GM19328 (cell line): ENCODE data around the gene SVIL.

Experiments used
- ATAC-seq: cut with Tn5 transposase; IDR thresholded peaks from one replicate; pipeline ENCODE4 v1.9.1; 2021; ENCODE audit warnings: mild to moderate bottlenecking, moderate library complexity; ENCODE audit not compliant: unreplicated experiment

Gene SVIL

GRCh38 chr10:29431711-29432110 is 203.1 kb downstream of the SVIL start:
- ATAC-seq = no peak

- ATAC-seq = no peak
These were observed 204.7 kb downstream of the SVIL start for GRCh38 chr10:29430101-29430500.

GRCh38 chr10:29428486-29428885 is 206.3 kb downstream of the SVIL start:
- ATAC-seq = no peak

- ATAC-seq = no peak
These were observed 207.1 kb downstream of the SVIL start for GRCh38 chr10:29427667-29428066.

GRCh38 chr10:29426420-29426819 is 208.4 kb downstream of the SVIL start:
- ATAC-seq = no peak

GRCh38 chr10:29424017-29424416 is 210.8 kb downstream of the SVIL start:
- no peak for ATAC-seq

GRCh38 chr10:29420744-29421143 is 214.0 kb downstream of the SVIL start:
- no peak for ATAC-seq

- no peak for ATAC-seq
These were observed 217.4 kb downstream of the SVIL start for GRCh38 chr10:29417324-29417723.

GRCh38 chr10:29415876-29416275 is 218.9 kb downstream of the SVIL start:
- ATAC-seq = no peak

GRCh38 chr10:29414501-29414900 is 220.3 kb downstream of the SVIL start:
- no peak for ATAC-seq

- no peak for ATAC-seq
These were observed 222.3 kb downstream of the SVIL start for GRCh38 chr10:29412485-29412884.

GRCh38 chr10:29411666-29412315 is 223.0 kb downstream of the SVIL start:
- ATAC-seq = no peak

GRCh38 chr10:29409241-29410054 is 225.3 kb downstream of the SVIL start:
- peak; percentile 66 for ATAC-seq

GRCh38 chr10:29408847-29409240 is 225.9 kb downstream of the SVIL start:
- ATAC-seq = no peak
